Embryonic facial prominence (tissue), 1 donor: ENCODE data around the gene CCDC34.

Source experiments
- DNase-seq: peaks from one replicate; pipeline ENCODE4 v3.0.0-alpha.2; 2016; ENCODE audit errors: extremely low spot score

CCDC34 gene

GRCh38 chr11:27291302-27291889 is 71.6 kb downstream of the CCDC34 start:
- no peak for DNase-seq

DNA sequence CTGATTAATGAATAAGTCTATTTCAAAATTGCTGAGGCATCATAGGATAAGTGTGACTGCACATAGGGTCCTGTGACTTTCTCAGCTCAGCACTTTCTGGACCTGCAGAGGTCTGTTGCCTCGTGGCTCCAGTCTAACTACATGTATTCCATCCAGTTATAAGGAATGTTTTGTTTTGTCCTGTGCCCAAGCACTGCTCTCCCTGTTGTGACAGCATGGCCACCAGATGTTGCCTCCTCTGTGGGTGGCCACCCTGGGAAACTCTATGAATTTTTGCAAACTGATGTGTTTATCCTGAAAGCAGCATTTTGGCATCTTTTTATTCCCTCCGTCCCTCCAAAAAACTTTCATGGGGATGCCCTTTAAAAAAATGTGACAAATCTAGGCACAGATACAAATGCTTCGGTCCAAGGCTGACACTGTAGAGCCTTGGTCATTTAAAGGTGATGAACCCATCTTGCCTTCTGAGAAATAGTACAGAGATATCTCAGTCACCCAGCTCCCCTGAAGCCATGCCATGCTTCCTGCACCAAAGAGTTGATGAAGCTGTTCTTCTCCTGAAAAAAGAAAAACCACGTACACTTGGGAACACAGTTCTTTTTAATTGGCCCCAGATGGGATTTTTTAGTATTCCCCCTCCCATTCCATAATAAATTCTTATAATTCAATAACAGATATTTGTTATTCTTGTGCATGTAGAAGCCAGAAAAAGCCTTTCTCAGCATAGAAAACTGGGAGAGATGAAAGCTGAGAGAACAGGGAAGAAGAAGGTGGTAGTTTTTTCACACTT is 72.6 kb downstream of the CCDC34 start:
- no peak for DNase-seq
